Body of pancreas (tissue), 4 donors: Measurements from ENCODE around the gene AKAP4. TPM values are rescaled to one million over a fixed set of nuclear protein-coding genes. Genes with fewer than 3 reads are reported as not detected.

Source experiments
- ATAC-seq: fragments of 150-250 bp; one replicate; pipeline ENCODE4 v1.9.1; 2016
- DNase-seq, 4 donors: peaks; one replicate each; pipeline ENCODE4 v3.0.0-alpha.2; 2019
- H3K27ac ChIP-seq, 4 donors: fragments of 200-600 bp; sonication (generic); 1 replicate in 3 of 4; 2 replicates in 1 of 4; pipeline versions ENCODE4 v1.5.1 to v1.6.1; 2016 to 2019; ENCODE audit warnings: mild to moderate bottlenecking in 1 of 4, mixed read lengths in 1 of 4, moderate library complexity in 1 of 4
- H3K27me3 ChIP-seq, 2 donors: fragments of 200-600 bp; sonication (generic); one replicate each; pipeline ENCODE4 v1.6.0; 2016; ENCODE audit warnings: mild to moderate bottlenecking in 1 of 2
- H3K36me3 ChIP-seq, 2 donors: fragments of 200-600 bp; sonication (generic); replicated peaks in 1 of 2; 2 replicates each; pipeline ENCODE4 v1.5.1; 2016; ENCODE audit warnings: low read depth in 2 of 2; ENCODE audit not compliant: insufficient read depth in 1 of 2
- H3K4me1 ChIP-seq: fragments of 200-600 bp; sonication (generic); one replicate; pipeline ENCODE4 v1.6.0; 2016
- H3K4me3 ChIP-seq, 2 donors: fragments of 200-600 bp; sonication (generic); 1 replicate in 1 of 2; 2 replicates in 1 of 2; pipeline ENCODE4 v1.5.1; 2016 to 2019
- H3K9me3 ChIP-seq, 3 donors: fragments of 200-600 bp; sonication (generic); 1 replicate in 2 of 3; 2 replicates in 1 of 3; pipeline ENCODE4 v1.5.1; 2016
- CTCF ChIP-seq, 7 experiments: fragments of 450-650 bp in 4 of 7; fragments of 200-600 bp in 3 of 7; sonication (generic) in 3 of 7; IDR thresholded peaks; one replicate each; pipeline ENCODE4 v1.5.1; 2016 to 2019; ENCODE audit warnings: antibody characterized with exemption in 7 of 7
- POLR2A ChIP-seq, 3 donors: fragments of 450-650 bp; IDR thresholded peaks; one replicate each; pipeline ENCODE4 v1.6.1; 2016; ENCODE audit warnings: antibody characterized with exemption in 3 of 3, mild to moderate bottlenecking in 2 of 3
- WGBS, 2 donors: methylation state at CpG; one replicate each; pipeline ENCODE4 v1.1.5; 2017; 5-methylcytosine and 5-hydroxymethylcytosine counted together
- intact Hi-C: fragments of 100-400 bp; cut with DNase I; formaldehyde crosslinking; loops from one replicate; pipeline ENCODE4 v1.15.1; 2023
- small RNA-seq: library from RNA; depleted of rRNA; stranded (forward); fragments of <200 nt; gene quantifications from one replicate; pipeline ENCODE3, GENCODE V24; 2016
- total RNA-seq, 2 donors: library from RNA; depleted of rRNA; stranded (reverse); fragments of >200 nt; gene quantifications; one replicate each; pipeline ENCODE4 v1.1.0, GENCODE V29; 2016

The AKAP4 gene
- total RNA-seq, 2 donors from 2014 or later = not detected

GRCh38 chrX:50152456-50152855, 48.4 kb downstream of the AKAP4 start:
- 71 to 95% methylated on average over 2 of the region's 2 CpGs for WGBS, 2 donors
- intact Hi-C loops = no loop called here
- no peaks in the 10 kb centered on the region for H3K27me3 ChIP-seq
- H3K4me1 ChIP-seq = no peaks in the 10 kb centered on the region
- no peaks in the 10 kb centered on the region for H3K36me3 ChIP-seq
- DNase-seq = no peak
- TF ChIP-seq POLR2A (IDR thresholded peaks at IDR 0.05) (no peak), CTCF (IDR thresholded peaks at IDR 0.05) (no peak)
- no peak overlapping the region for H3K4me3 ChIP-seq
- H3K27ac ChIP-seq = no peak overlapping the region
- H3K9me3 ChIP-seq = no peaks in the 10 kb centered on the region
- no peak for ATAC-seq

GRCh38 chrX:50147972-50148371, 52.8 kb downstream of the AKAP4 start:
- ATAC-seq (no peak), DNase-seq (no peak)
- Histone ChIP-seq H3K36me3 (no peaks in the 10 kb centered on the region), H3K27ac (no peak overlapping the region), H3K9me3 (no peaks in the 10 kb centered on the region), H3K4me3 (no peak overlapping the region), H3K27me3 (no peaks in the 10 kb centered on the region), H3K4me1 (no peaks in the 10 kb centered on the region)
- TF ChIP-seq CTCF (IDR thresholded peaks at IDR 0.05) (no peak), POLR2A (IDR thresholded peaks at IDR 0.05) (no peak)
- 44 to 59% methylated on average over 6 to 7 of the region's 7 CpGs for WGBS, 2 donors
- intact Hi-C loops = no loop called here

Small RNA genes within 50 kb of the gene (small RNA-seq; reads per million reads assigned to genes)
- gene PYY3 (not detected), gene RF00019 (not detected)

Other genes starting within 250 kb of the AKAP4 start
- under 1 TPM; 0.33 to 0.78 TPM for gene CCNB3, start 3.8 kb upstream of the AKAP4 start, total RNA-seq